MCF 10A (cell line): Measurements from ENCODE around the gene IGF1. TPM values are rescaled to one million over a fixed set of nuclear protein-coding genes. Genes with fewer than 3 reads are reported as not detected.

ENCODE experiments used
- BruUV-seq: library from RNA; stranded (reverse); fragments of 400-500 nt; replicated peaks from 2 replicates; lab custom pipeline; 2021; lab: Mats Ljungman, UMichigan
- CTCF ChIA-PET: fragments of 300-600 bp; sonication (Branson Sonifier 250); formaldehyde crosslinking; extraction: SDS; loops from one replicate; lab custom pipeline; 2021; ENCODE audit warnings: antibody characterized with exemption, inconsistent platforms; lab: Yijun Ruan, JAX
- POLR2A ChIA-PET: fragments of 300-600, 350-650 bp; sonication (Branson Sonifier 250); formaldehyde crosslinking; extraction: SDS; loops from one replicate; lab custom pipeline; 2020; ENCODE audit warnings: antibody characterized with exemption, inconsistent platforms; lab: Yijun Ruan, JAX
- DNase-seq: peaks from one replicate; pipeline ENCODE4 v3.0.0-alpha.2; 2018; ENCODE audit not compliant: unreplicated experiment
- H3K27ac Mint-ChIP-seq: one replicate; pipeline ENCODE4 v1.8.0; 2022; ENCODE audit warnings: mild to moderate bottlenecking, low read depth, mixed read lengths; ENCODE audit not compliant: unreplicated experiment
- H3K27me3 Mint-ChIP-seq: one replicate; pipeline ENCODE4 v1.8.0; 2022; ENCODE audit warnings: mixed read lengths; ENCODE audit not compliant: insufficient read depth, unreplicated experiment
- H3K36me3 Mint-ChIP-seq: one replicate; pipeline ENCODE4 v1.8.0; 2022; ENCODE audit warnings: mild to moderate bottlenecking, moderate library complexity, mixed read lengths; ENCODE audit not compliant: insufficient read depth, unreplicated experiment
- H3K4me1 Mint-ChIP-seq: one replicate; pipeline ENCODE4 v1.8.0; 2022; ENCODE audit warnings: mixed read lengths; ENCODE audit not compliant: insufficient read depth, unreplicated experiment
- H3K4me3 Mint-ChIP-seq: one replicate; pipeline ENCODE4 v1.8.0; 2022; ENCODE audit warnings: mild to moderate bottlenecking, moderate library complexity, mixed read lengths; ENCODE audit not compliant: unreplicated experiment
- H3K9me3 Mint-ChIP-seq: one replicate; pipeline ENCODE4 v1.8.0; 2022; ENCODE audit warnings: mixed read lengths; ENCODE audit not compliant: unreplicated experiment
- CTCF ChIP-seq: fragments of 200-600 bp; IDR thresholded peaks from one replicate; pipeline ENCODE4 v1.8.0; 2022; ENCODE audit warnings: antibody characterized with exemption, mild to moderate bottlenecking; ENCODE audit not compliant: unreplicated experiment
- intact Hi-C: fragments of 100-400 bp; cut with micrococcal nuclease; formaldehyde crosslinking; loops from 2 replicates; pipeline ENCODE4 v1.14.1; 2022
- total RNA-seq: library from RNA; stranded (reverse); gene quantifications from 2 replicates; pipeline ENCODE4 v1.2.3, GENCODE V29; 2022

IGF1 gene
- total RNA-seq, 1 experiment from 2014 or later = not detected

- Mint-ChIP-seq H3K36me3 (no peaks in the 10 kb centered on the region), H3K27me3 (no peaks in the 10 kb centered on the region), H3K4me3 (no peak overlapping the region), H3K4me1 (no peaks in the 10 kb centered on the region), H3K9me3 (peaks cover 14% of the 10 kb centered on the region), H3K27ac (no peak overlapping the region)
- intact Hi-C loops = no loop called here
- no peak for DNase-seq
- TF ChIP-seq CTCF = no peak
- ChIA-PET POLR2A (no interaction called here), CTCF (interaction anchor here (0.8 to 1.1 kb wide), 3 partner anchors 19 to 237 kb away, joined by 3 to 6 read pairs (median 4); no protein-coding TSS in a partner anchor)
- BruUV-seq = no TSS peak
Observed at GRCh38 chr12:102503056-102503681, 22.8 kb upstream of the IGF1 start.

- TF ChIP-seq CTCF = no peak
- H3K4me1 Mint-ChIP-seq = no peaks in the 10 kb centered on the region
- H3K36me3 Mint-ChIP-seq = no peaks in the 10 kb centered on the region
- ChIA-PET POLR2A (no interaction called here), CTCF (interaction anchor here (0.6 to 2.2 kb wide), 4 partner anchors 17 to 332 kb away, joined by 3 to 13 read pairs (median 7); no protein-coding TSS in a partner anchor)
- H3K9me3 Mint-ChIP-seq = peaks cover 8% of the 10 kb centered on the region
- no peak for DNase-seq
- H3K4me3 Mint-ChIP-seq = no peak overlapping the region
- H3K27me3 Mint-ChIP-seq = no peaks in the 10 kb centered on the region
- intact Hi-C loops = no loop called here
- no TSS peak for BruUV-seq
- H3K27ac Mint-ChIP-seq = no peak overlapping the region
Observed at GRCh38 chr12:102501773-102502172, 21.4 kb upstream of the IGF1 start.

- H3K4me3 Mint-ChIP-seq = no peak overlapping the region
- POLR2A ChIA-PET = no interaction called here
- H3K27ac Mint-ChIP-seq = no peak overlapping the region
- TF ChIP-seq CTCF = no peak
- DNase-seq = no peak
- no peaks in the 10 kb centered on the region for H3K27me3 Mint-ChIP-seq
- intact Hi-C loops = no loop called here
- CTCF ChIA-PET = interaction anchor here (1.0 to 2.0 kb wide), 3 partner anchors 14 to 15 kb away, joined by 3 to 9 read pairs (median 3); no protein-coding TSS in a partner anchor
- no peaks in the 10 kb centered on the region for H3K36me3 Mint-ChIP-seq
- H3K9me3 Mint-ChIP-seq = no peaks in the 10 kb centered on the region
- H3K4me1 Mint-ChIP-seq = no peaks in the 10 kb centered on the region
- BruUV-seq = no TSS peak
Observed at GRCh38 chr12:102498471-102498870, 18.1 kb upstream of the IGF1 start.

- BruUV-seq = no TSS peak
Observed at GRCh38 chr12:102497743-102498142, 17.4 kb upstream of the IGF1 start.

More at GRCh38 chr12:102497743-102498142, 17.4 kb upstream of the IGF1 start:
- POLR2A ChIA-PET = no interaction called here
- no peaks in the 10 kb centered on the region for H3K4me1 Mint-ChIP-seq
- H3K36me3 Mint-ChIP-seq = no peaks in the 10 kb centered on the region
- no peaks in the 10 kb centered on the region for H3K27me3 Mint-ChIP-seq
- no peak for DNase-seq
- intact Hi-C loops = no loop called here
- no peak overlapping the region for H3K27ac Mint-ChIP-seq
- no peak for TF ChIP-seq CTCF
- H3K9me3 Mint-ChIP-seq = peaks cover 6% of the 10 kb centered on the region
- H3K4me3 Mint-ChIP-seq = no peak overlapping the region
- CTCF ChIA-PET = interaction anchor here (0.6 to 2.0 kb wide), 3 partner anchors 14 to 205 kb away, joined by 3 to 9 read pairs (median 6); no protein-coding TSS in a partner anchor
